ENCODE measurements around the gene KCNIP1. TPM values are rescaled to one million over a fixed set of nuclear protein-coding genes. Genes with fewer than 3 reads are reported as not detected.

The KCNIP1 gene
- total RNA-seq, 1 donor from 2014 or later: 12.6 TPM

GRCh38 chr5:170497311-170498038 lies 6.3 kb upstream of the KCNIP1 start:
- Mint-ChIP-seq H3K36me3 (ENCODE audit: unreplicated experiment) (no peaks in the 10 kb centered on the region), H3K9me3 (ENCODE audit: unreplicated experiment) (no peaks in the 10 kb centered on the region), H3K27ac (ENCODE audit: unreplicated experiment) (no peak overlapping the region), H3K4me1 (ENCODE audit: unreplicated experiment) (peaks cover 7% of the 10 kb centered on the region), H3K27me3 (ENCODE audit: unreplicated experiment) (peaks cover 6% of the 10 kb centered on the region), H3K4me3 (ENCODE audit: unreplicated experiment) (no peak overlapping the region)
- no peak for DNase-seq (ENCODE audit: extremely low spot score, unreplicated experiment)
- TF ChIP-seq CTCF (IDR thresholded peaks at IDR 0.05): no peak

GRCh38 chr5:170498811-170499351 lies 4.9 kb upstream of the KCNIP1 start:
- Mint-ChIP-seq H3K36me3 (ENCODE audit: unreplicated experiment) (no peaks in the 10 kb centered on the region), H3K4me3 (ENCODE audit: unreplicated experiment) (no peak overlapping the region), H3K9me3 (ENCODE audit: unreplicated experiment) (no peaks in the 10 kb centered on the region), H3K27me3 (ENCODE audit: unreplicated experiment) (peaks cover 6% of the 10 kb centered on the region), H3K4me1 (ENCODE audit: unreplicated experiment) (peaks cover 11% of the 10 kb centered on the region), H3K27ac (ENCODE audit: unreplicated experiment) (no peak overlapping the region)
- DNase-seq (ENCODE audit: extremely low spot score, unreplicated experiment): no peak
- TF ChIP-seq CTCF (IDR thresholded peaks at IDR 0.05): no peak

- Mint-ChIP-seq H3K4me3 (ENCODE audit: unreplicated experiment) (no peak overlapping the region), H3K36me3 (ENCODE audit: unreplicated experiment) (no peaks in the 10 kb centered on the region), H3K27me3 (ENCODE audit: unreplicated experiment) (peaks cover 6% of the 10 kb centered on the region), H3K9me3 (ENCODE audit: unreplicated experiment) (no peaks in the 10 kb centered on the region), H3K4me1 (ENCODE audit: unreplicated experiment) (peaks cover 15% of the 10 kb centered on the region), H3K27ac (ENCODE audit: unreplicated experiment) (no peak overlapping the region)
- no peak for TF ChIP-seq CTCF (IDR thresholded peaks at IDR 0.05)
- no peak for DNase-seq (ENCODE audit: extremely low spot score, unreplicated experiment)
These were observed 4.2 kb upstream of the KCNIP1 start for GRCh38 chr5:170499621-170500020.

- Mint-ChIP-seq H3K4me3 (ENCODE audit: unreplicated experiment) (no peak overlapping the region), H3K9me3 (ENCODE audit: unreplicated experiment) (no peaks in the 10 kb centered on the region), H3K27me3 (ENCODE audit: unreplicated experiment) (peaks cover 4% of the 10 kb centered on the region)
These were observed 2.5 kb upstream of the KCNIP1 start for GRCh38 chr5:170501361-170501760.

More at GRCh38 chr5:170501361-170501760, 2.5 kb upstream of the KCNIP1 start:
- Mint-ChIP-seq H3K4me1 (ENCODE audit: unreplicated experiment) (peaks cover 29% of the 10 kb centered on the region), H3K27ac (ENCODE audit: unreplicated experiment) (no peak overlapping the region), H3K36me3 (ENCODE audit: unreplicated experiment) (no peaks in the 10 kb centered on the region)
- TF ChIP-seq CTCF (IDR thresholded peaks at IDR 0.05): no peak
- no peak for DNase-seq (ENCODE audit: extremely low spot score, unreplicated experiment)

All from osteocyte (in vitro differentiated cells).